NCI-H128 (cell line): ENCODE results near the gene TRMU.
"Not testable (repeated sequence)": the region's sequence is repeated elsewhere in the genome, so short reads cannot be mapped to it uniquely, and the experiment has no call there.

Experiments used
- DNase-seq: peaks from one replicate; lab custom pipeline; 2025; ENCODE audit not compliant: unreplicated experiment; lab: John Stamatoyannopoulos, UW

TRMU gene

GRCh38 chr22:46382524-46382923 is 47.0 kb downstream of the TRMU start:
- no peak for DNase-seq

- DNase-seq = no peak
These were observed 50.8 kb downstream of the TRMU start for GRCh38 chr22:46386312-46386711.

DNA sequence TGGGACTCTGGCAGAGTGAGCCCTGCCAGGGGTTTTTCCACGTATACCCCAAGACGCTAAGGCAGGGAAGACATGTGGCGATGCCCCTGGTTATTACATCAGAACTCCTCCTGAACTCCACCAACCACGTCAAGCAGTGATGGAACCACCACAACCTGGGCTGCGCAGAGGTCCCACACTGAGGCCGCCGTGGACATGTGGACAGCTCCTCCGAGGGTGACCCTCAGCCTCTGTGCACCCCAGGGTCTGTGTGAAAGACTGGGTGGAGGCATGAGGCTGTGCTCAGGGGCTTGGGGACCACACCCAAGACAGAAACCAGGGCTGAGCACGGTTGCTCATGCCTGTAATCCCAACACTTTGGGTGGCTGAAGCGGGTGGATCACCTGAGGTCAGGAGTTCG is 52.2 kb downstream of the TRMU start:
- no peak for DNase-seq

DNA sequence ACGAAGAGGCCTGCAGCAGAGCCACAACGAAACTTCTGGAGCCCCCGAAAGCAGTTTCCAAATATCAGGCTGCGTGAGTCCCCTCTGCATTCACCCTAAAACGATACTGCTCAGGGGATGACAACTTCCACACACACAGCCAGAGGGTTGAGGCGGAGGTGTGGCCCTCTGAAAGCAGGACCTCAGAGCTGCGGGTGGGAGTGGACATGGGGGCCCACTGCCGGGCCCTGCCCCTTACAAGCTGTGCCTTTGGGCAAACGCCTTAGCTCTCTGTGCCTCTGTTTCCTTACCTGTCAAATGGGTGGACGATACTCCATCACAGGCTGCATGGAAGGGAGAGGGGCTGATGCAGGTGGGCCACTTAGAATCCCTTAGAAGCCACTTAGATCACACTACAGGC is 53.1 kb downstream of the TRMU start:
- no peak for DNase-seq

GRCh38 chr22:46389081-46389480 is 53.6 kb downstream of the TRMU start:
- no peak for DNase-seq

- DNase-seq = no peak
These were observed 54.7 kb downstream of the TRMU start for GRCh38 chr22:46390105-46390651.

- DNase-seq = no peak
These were observed 55.3 kb downstream of the TRMU start for GRCh38 chr22:46390652-46391301.

- no peak for DNase-seq
These were observed 56.1 kb downstream of the TRMU start for GRCh38 chr22:46391486-46392136.

GRCh38 chr22:46392137-46392844 is 56.8 kb downstream of the TRMU start:
- DNase-seq = no peak

DNA sequence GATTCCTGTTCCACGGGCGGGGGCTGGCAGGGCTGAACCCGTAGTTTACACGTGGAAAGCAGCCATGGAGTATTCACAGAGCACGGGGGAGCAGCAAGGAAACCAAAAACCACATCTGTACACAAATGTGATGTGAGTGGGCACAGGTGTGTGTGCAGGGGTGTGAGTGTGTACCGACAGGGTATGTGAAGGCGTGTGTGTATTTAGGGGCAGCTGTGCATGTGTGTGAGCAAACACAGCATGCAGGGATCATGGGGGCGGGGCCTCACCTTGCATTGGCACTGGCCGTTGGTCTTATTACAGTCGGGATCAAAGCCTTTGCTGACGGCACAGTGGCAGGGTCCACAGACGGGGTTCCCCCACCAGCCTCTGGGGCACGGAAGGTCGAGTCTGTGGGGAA is 58.4 kb downstream of the TRMU start:
- DNase-seq = no peak

DNA sequence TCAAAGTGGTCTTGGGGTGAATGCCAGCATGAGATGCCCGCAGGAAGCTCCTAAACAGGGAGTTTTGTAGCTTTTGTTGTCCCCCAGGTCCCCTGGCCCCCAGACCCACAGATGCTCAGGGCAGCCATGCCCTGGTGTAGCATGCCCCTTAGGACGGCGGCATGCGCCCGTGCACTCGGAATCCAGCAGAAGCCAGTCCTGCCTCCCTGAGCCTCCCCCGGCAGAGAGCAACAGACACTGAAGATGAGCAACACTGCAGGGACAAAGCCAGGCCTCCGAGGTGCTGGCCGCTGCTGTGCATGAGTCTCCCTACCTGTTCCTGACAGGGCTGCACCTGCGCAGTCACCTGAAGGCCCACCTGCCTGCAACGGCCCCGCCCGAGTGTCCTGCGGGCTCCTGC is 59.1 kb downstream of the TRMU start:
- no peak for DNase-seq

DNA sequence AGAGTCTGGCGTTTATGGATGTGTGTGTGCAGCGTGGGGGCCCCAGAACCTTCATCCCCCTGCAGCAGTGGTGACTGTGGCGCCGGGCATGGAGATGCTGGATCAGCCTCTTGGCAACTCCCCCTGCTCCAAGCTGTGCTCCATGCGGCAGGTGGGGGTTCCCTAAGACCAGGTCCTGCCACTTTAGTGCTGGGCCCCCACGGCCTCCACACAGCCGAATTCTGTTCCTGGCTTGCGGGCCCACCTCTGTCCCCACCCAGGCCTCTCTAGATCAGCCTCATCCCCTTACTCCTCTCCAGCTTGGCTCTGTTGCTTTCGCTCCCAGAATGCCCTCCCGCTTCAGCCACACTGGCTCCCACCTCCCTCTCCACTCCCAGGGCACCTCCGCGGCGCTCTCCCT is 59.6 kb downstream of the TRMU start:
- DNase-seq = no peak

DNA sequence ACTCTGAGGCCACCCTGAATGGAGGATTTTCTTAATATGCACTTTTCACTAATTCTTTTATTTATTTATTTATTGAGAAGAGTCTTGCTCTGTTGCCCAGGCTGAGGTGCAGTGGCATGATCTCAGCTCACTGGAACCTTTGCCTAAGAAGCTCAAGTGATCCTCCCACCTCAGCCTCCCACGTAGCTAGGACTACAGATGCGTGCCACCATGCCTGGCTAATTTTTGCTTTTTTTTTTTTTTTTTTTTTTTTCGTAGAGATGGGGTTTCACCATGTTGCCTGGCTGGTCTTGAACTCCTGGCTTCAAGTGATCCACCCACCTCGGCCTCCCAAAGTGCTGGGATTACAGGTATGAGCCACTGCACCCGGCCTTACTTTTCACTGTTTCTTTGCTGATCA is 61.5 kb downstream of the TRMU start:
- not testable (repeated sequence) for DNase-seq

GRCh38 chr22:46397514-46397913 is 62.0 kb downstream of the TRMU start:
- DNase-seq = no peak

- no peak for DNase-seq
These were observed 62.4 kb downstream of the TRMU start for GRCh38 chr22:46397951-46398350.

DNA sequence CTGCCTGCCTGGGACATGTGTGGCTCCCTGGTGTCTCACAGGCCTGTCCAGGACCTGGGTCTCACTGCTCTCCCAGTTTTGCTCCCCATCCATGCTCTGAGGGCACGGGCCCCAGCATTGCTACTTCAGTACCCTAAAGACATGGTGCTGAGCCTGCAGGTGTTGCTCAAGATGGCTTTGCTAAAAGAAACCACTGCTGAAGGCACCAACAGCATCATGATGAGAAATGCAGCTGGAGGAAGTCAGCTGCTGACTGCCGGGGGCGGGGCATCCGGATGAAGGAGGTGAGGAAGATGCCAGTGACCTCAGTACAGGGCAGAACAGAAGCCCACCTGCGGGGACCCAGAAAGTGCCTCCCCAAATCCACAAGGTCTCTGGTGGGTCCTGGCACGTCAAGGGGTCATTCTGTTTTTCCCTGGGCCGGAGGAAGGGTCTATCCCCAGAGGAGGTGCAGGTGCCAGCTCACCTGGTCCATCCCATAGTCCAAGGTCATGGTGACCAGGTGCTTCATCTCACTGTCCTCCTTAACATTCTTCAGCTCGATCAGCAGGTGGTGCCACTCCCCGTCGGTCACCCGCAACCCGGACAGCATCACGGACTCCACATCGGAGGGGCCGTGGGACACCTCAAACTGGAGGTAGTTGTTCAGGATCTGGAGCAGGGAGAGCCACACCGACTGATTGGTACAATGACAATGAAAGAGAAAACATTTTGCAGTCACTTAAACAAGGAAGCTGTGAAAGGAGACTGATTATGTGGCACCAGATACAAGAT is 63.9 kb downstream of the TRMU start:
- DNase-seq = no peak

DNA sequence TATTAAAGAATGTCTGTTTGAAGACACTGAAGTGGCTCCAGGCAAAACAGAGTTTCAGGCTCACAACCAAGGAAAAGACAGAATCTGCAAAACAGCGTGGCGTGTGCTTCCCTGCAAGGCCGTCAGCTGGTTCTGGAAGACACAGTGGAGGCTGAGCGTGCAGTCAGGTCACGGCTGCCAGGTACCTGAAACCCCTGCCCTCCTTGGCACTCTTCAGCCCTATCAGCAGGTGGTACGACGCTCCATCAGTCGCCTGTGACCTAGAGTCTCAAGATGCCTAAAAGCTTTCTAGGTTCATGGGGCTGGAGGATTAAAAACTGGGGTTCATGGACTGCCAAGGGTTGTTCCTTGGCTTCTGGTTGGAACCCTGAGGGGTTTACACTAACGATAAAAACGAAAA is 65.9 kb downstream of the TRMU start:
- DNase-seq = no peak

- DNase-seq = no peak
These were observed 67.0 kb downstream of the TRMU start for GRCh38 chr22:46402505-46402904.

DNA sequence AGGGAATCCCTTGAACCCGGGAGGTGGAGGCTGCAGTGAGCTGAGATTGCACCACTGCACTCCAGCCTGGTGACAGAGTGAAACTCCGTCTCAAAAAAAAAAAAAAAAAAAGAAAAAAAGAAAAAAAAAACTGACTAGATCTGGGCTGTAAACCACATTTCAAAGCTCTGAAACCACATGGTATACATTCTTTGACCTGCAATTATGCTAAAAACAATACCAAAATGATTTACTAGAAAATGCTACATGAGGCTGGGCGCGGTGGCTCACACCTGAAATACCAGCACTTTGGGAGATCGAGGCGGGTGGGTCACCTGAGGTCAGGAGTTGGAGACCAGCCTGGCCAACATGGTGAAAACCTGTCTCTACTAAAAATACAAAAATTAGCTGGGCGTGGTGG is 68.4 kb downstream of the TRMU start:
- not testable (repeated sequence) for DNase-seq

DNA sequence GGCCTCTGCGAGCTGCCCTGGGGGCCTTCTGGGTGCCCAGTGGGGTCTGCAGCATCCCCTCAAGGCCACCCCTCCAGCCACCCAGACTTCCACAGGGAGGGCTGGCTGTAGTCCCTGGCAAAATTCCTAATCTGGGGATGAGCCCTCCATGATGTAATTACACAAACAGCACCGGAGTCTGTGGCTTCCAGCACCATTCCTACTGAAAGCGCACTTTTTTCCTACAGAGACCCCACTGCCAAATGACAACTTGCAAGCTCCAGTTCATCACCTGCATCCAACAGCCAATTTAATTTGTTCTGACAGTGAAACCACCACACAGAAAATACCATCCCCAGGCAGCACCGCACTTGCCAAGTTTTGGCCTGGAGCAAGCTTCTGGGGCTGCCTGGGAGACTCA is 70.4 kb downstream of the TRMU start:
- DNase-seq = no peak

- DNase-seq = no peak
These were observed 70.8 kb downstream of the TRMU start for GRCh38 chr22:46406349-46406748.
